Measurements from ENCODE around the gene NAT16. TPM values are rescaled to one million over a fixed set of nuclear protein-coding genes. Genes with fewer than 3 reads are reported as not detected.

The NAT16 gene
- total and polyA plus RNA-seq, 9 of the 15 experiments (the other 6 are each of a cell fraction or from before 2014, with no cell fraction given): 0.04 TPM; not detected in 8

GRCh38 chr7:101169110-101169837 lies 10.8 kb downstream of the NAT16 start (continued):
- no peak for TF ChIP-seq FOXP4 (CRISPR knock-in tag; IDR thresholded peaks at IDR 0.05; ENCODE audit: borderline replicate concordance)
- no peak for TF ChIP-seq HDAC2 (IDR thresholded peaks at IDR 0.05)
- no peak for TF ChIP-seq IRF1 (CRISPR knock-in tag; IDR thresholded peaks at IDR 0.05; ENCODE audit: borderline replicate concordance)
- no peak for TF ChIP-seq DNMT1 (IDR thresholded peaks at IDR 0.05)
- TF ChIP-seq SAFB (IDR thresholded peaks at IDR 0.05; ENCODE audit: borderline replicate concordance, low read depth, low read length): no peak
- no peak for TF ChIP-seq HMGXB4 (CRISPR knock-in tag; IDR thresholded peaks at IDR 0.05)
- no peak for TF ChIP-seq ELK1 (CRISPR knock-in tag; IDR thresholded peaks at IDR 0.05)
- no peak for TF ChIP-seq ARID3B (CRISPR knock-in tag; IDR thresholded peaks at IDR 0.05; ENCODE audit: borderline replicate concordance)
- TF ChIP-seq GABPA (tag; conservative IDR thresholded peaks at IDR 0.05; ENCODE audit: low read depth): no peak
- peak in 1 of 2 experiments; percentile 73; a peak in 2 of 4 replicates for TF ChIP-seq HDAC1 (IDR thresholded peaks at IDR 0.05)
- no peak for TF ChIP-seq ZZZ3 (IDR thresholded peaks at IDR 0.05)
- no peak for TF ChIP-seq ELK3 (CRISPR knock-in tag; IDR thresholded peaks at IDR 0.05)
- no peak for TF ChIP-seq PHTF2 (CRISPR knock-in tag; IDR thresholded peaks at IDR 0.05)
- TF ChIP-seq PHF8 (IDR thresholded peaks at IDR 0.05; ENCODE audit: borderline replicate concordance, low read length): no peak
- TF ChIP-seq ARHGAP35 (IDR thresholded peaks at IDR 0.05; ENCODE audit: partially characterized antibody): peak; percentile 42
- TF ChIP-seq DACH1 (IDR thresholded peaks at IDR 0.05; ENCODE audit: partially characterized antibody): no peak
- TF ChIP-seq KLF1 (tag; IDR thresholded peaks at IDR 0.05): no peak
- TF ChIP-seq CXXC5 (CRISPR knock-in tag; IDR thresholded peaks at IDR 0.05): no peak
